GM20000 (cell line): ENCODE results near the gene LY6G5B.

ENCODE experiments used
- DNase-seq: peaks from one replicate; pipeline ENCODE4 v3.0.0; 2012; ENCODE audit warnings: low spot score
- TF ChIP-seq, protein P1 (sequence below): IDR thresholded peaks from 2 replicates; pipeline ENCODE4 v1.5.1; 2012; ENCODE audit warnings: mild to moderate bottlenecking, control low read depth; ENCODE audit errors: extremely low read depth, missing control alignments

LY6G5B gene

GRCh38 chr6:31710523-31711219, 40.9 kb downstream of the LY6G5B start:
- TF ChIP-seq, protein P1, sequence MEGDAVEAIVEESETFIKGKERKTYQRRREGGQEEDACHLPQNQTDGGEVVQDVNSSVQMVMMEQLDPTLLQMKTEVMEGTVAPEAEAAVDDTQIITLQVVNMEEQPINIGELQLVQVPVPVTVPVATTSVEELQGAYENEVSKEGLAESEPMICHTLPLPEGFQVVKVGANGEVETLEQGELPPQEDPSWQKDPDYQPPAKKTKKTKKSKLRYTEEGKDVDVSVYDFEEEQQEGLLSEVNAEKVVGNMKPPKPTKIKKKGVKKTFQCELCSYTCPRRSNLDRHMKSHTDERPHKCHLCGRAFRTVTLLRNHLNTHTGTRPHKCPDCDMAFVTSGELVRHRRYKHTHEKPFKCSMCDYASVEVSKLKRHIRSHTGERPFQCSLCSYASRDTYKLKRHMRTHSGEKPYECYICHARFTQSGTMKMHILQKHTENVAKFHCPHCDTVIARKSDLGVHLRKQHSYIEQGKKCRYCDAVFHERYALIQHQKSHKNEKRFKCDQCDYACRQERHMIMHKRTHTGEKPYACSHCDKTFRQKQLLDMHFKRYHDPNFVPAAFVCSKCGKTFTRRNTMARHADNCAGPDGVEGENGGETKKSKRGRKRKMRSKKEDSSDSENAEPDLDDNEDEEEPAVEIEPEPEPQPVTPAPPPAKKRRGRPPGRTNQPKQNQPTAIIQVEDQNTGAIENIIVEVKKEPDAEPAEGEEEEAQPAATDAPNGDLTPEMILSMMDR: no peak
- no peak for DNase-seq

DNA sequence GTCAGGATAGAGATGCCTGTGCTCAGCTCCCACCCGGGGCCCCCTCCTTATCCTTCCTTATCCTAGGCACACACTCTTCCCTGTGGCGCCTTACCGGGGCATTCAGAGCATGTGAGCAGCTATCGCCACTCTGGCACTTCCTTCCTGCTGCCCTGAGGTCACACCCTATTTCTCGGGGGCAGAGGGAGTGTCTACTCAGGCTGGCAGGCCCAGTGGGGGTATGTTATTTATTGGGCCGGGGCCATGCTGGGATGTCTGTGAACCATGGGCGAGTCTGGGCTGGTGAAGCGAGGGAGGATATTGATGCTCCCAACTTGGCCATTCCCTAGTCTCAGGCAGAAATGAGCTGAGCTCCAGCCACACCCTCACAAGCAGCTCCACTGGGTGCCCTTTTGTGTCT, 41.5 kb downstream of the LY6G5B start:
- no peak for DNase-seq
- TF ChIP-seq, protein P1: no peak

DNA sequence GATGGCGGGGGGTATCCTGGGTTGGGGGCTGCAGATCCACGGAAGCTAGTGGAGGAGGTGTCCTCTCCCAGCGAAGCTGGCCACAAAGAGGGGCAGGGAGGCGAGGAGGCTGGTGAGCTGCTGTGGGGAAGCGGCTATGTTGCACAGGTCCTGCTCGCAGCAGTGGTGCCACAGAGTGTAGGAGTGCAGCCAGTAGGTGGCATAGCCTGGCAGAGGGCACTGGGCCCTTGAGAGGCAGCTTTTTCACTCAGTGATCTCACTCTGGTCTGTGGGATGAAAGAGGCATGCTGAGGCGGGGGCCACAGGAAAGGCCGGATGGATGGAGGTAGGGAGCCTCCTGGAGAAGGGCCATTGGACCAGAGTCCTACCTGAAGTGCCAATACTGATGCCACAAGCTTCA, 42.5 kb downstream of the LY6G5B start:
- DNase-seq: no peak
- TF ChIP-seq, protein P1: no peak

DNA sequence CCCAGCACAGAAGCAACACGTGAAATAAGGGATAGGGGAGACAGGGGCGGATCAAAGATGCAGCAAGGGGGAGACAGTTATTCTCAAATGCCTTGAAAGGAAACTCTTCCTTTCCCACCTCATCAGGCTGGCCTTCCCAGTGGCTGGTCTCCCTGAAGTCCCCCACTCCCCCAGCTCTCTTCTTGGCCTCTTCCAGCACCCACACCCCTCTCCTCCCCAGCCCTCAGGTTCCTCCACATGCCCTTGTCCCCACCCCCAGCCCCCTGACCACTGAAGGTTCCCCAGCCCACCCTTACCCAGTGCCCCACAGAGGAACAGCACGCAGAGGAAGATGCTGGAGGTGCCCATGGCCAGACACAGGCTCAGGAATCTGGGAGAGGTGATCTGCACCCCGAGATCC, 43.7 kb downstream of the LY6G5B start:
- DNase-seq: no peak
- TF ChIP-seq, protein P1: no peak

- no peak for DNase-seq
- TF ChIP-seq, protein P1: no peak
These were observed 44.4 kb downstream of the LY6G5B start for GRCh38 chr6:31713991-31714684.

GRCh38 chr6:31715022-31715958, 45.5 kb downstream of the LY6G5B start, which contains the start of gene LY6G6D:
Gene LY6G6D (plus strand): TSS chr6:31715348. CDS start chr6:31715356, 8 bp downstream.
- DNase-seq: no peak
- TF ChIP-seq, protein P1: no peak
